Activated T-cell treated with anti-CD3 and anti-CD28 coated beads, Interleukin-2, amount 50 U/mL, for 48 hours (primary cell): ENCODE results near the gene TRABD2A.
A peak's percentile ranks its signal among the peaks of the same experiment; 100 is the strongest.

Experiments used
- DNase-seq, 2 experiments: peaks; one replicate each; pipeline ENCODE4 v3.0.0-alpha.2; 2020

TRABD2A gene

DNA sequence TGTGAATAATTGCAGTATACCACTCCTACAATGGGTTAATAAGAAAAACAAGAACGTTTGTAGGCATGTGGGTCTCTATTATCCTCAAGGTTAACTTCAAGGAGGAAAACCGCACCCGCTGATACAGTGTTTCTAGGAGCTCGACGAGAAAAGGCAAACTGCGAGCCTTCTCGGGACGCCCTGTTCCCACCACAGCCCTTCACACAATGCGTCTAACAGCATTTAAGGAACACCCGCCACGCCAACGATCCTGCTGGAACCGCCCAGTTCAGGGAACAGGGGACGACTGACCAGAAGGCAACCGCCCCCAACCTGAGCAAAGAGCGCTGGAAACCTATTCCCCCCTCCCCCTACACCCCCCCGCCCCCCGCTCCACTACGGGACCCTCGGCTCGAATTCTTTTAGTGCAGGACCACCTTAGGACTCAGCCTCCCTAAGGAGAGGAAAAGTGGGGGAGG is 23.9 kb upstream of the TRABD2A start:
- DNase-seq = peak; percentile 70 to 71

DNA sequence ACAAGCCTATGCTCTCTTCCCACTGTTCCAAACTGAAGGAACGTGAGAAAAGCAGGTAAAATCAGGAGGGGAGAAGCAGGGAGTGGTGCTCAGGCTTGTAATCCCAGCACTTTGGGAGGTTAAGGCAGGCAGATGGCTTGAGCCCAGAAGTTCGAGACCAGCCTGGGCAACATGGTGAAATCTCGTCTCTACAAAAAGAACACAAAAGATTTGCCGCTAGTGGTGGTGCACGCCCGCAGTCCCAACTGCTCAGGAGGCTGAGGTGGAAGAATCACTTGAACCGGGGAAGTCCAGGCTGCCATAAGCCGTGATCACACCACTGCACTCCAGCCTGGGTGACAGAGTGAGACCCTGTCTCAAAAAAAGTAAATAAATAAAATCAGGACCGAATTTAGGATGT is 23.3 kb upstream of the TRABD2A start:
- DNase-seq = peak in 1 of 2 experiments; percentile 35

DNA sequence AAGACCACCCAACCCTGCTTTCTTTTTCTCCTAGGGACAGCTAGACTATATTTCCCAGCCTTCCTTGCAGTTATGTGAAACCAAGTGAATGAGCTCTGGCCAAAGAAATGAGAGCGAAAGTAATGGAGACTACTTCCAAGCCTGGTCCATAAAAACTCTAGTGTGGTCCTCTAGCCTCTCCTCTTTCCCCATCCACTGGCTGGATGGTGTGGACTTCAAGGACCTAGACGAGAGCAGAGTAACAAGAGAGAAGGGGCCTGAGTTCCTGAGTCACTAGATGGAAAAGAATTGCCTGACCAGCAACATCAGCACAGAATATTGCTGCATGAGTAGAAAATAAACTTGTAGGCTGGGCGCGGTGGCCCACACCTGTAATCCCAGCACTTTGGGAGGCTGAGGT is 21.6 kb upstream of the TRABD2A start:
- DNase-seq = no peak

DNA sequence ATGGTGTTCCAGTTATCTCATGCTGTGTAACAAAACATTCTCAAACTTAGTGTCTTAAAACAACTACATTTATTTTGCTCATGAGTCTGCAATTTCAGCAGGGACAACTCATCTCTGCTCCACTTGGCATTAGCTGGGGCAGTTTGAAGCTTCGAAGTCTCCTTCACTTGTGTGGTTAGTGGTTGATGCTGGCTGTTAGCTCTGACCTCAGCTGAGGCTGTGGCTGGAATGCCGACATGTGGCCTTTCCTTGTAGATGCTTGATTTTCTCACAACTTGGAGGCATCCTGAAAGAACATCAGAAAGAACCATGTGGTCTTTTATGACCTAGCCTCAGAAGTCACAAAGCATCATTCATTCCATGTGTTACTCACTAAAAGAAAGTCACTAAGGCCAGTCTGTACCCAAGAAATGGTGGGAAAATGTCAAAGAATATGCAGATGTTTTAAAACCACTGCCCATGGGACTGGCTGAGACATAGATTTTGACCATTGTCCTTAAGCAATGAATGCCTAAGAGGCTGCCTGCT is 20.8 kb upstream of the TRABD2A start:
- DNase-seq = peak in 1 of 2 experiments; percentile 20

DNA sequence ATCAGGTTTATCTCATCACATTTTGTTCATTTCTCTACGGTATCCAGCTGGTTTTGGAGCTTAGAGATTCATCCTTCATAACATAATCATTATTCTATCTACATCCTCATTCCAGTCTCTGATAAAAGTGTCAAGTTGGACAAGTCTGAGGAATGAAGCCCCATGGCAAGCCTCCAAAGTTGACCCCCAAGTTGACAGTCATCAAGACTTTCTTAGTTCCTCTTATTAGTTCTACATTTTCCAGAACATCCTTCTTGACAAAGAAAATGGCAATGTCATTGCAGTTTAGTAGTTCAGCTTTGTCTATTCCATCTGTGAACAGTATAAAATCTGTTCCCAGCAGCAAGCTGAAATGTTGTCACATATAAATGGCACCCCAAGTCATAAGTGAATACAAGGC is 20.1 kb upstream of the TRABD2A start:
- DNase-seq = no peak

DNA sequence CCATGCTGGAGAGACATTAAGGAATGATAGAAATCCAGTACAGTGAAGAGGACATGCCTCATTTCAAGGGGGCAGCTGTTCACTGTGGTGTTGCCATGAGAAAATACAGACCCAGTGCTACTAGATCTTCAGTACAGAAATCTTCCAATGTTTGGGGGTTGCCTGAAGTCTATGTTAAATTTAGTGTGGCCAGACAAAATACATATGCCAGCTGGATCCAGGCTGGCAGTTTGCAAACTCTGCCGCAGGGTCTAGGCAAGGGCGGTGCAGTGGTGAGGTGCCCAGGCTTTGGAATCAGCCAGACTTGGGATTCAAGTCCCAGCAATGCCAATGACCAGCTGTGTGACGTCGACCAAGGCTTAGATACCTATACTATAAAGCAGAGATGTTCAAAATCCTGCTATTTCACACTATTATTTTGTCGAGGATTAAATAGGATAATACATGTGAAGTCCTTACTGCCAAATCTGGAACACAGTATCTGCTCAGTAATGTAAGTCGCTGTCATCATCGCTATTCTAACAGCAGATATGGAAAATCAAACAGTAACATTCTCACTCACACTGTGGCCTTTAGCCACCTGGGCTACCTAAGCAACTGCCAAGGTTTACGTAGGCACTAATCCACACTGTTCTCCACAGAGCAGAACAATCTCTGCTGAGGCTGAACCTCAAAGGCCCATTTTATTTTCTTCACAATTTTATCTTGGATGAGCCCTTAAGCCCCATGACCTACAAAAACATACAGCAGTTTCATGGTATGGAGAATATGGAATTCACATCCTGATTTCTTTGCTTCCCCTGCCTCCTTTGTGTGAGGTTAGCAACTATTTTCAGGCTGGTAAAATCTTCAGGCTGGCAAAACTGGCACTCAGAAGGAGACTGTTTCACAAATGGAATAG is 18.7 kb upstream of the TRABD2A start:
- peak in 1 of 2 experiments; percentile 9 for DNase-seq

DNA sequence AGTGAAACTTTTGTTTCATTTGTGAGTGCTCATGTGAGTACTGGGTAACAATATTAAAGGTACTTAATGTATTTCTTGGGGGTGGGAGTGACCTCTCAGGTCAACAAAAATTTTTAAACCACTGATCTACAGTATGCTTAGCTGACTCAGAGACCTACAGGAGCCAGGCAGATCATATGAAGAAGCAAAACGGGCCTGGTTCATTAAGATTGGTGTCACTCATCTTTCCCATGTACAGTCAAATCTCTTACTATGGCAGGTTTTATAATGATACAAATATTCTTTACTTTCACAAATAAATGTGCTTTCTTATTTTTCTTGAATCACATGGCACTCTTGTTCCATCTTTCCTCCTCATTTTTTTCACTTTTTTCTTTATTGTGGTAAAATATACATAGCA is 16.9 kb upstream of the TRABD2A start:
- DNase-seq = peak in 1 of 2 experiments; percentile 7

DNA sequence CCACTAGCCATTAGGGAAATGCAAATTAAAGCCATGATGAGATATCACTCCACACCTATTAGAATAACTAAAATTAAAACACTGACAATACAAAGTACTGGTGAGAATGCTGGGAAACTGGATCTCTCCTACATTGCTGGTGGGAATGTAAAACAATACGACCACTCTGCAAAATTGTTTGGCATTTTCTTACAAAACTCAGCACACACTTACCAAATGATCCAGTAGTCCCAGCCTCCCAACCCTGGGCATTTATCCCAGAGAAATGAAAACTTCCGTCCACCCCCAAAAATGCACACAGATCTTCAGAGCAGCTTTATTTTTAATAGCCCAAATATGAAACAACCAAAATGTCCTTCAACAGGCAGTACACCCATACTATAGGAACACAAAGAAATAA is 15.7 kb upstream of the TRABD2A start:
- DNase-seq = no peak

DNA sequence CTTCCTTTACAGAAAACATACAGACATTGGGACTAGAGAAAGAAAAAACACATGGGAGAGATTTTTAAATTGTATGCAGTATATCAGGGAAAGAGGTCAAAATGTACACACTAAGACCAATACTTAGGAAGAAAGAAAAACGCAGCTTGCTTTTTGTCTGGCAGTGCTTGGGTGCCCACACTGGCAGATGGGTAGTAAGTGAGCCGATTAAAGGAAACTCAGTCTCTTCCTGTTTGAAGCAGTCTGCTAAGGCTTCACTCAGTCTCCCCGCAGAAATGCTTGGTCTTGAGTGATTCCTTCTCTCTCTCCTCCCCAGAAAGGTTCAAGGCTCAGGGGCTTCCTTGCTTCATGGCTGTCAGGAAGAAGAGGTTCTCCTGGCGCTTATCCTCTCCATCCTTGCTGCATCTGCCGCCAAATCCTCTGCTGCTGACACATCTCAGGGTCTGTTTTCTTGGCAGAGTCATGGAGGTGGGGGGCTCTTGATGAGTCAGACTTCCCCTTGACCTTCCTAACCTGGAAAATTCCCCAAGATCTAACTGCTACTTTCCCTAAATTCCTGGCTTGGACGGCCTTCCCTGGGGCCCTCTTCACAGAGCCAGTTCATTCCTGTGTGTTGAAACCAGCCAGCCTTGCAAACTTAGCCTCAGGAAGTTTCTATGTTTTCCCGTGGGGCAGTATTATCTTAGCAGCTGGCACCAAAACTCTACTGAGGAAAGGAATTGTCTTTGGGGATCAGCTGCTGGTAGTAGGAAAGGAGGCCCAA is 14.1 kb upstream of the TRABD2A start:
- peak; percentile 36 to 41 for DNase-seq

DNA sequence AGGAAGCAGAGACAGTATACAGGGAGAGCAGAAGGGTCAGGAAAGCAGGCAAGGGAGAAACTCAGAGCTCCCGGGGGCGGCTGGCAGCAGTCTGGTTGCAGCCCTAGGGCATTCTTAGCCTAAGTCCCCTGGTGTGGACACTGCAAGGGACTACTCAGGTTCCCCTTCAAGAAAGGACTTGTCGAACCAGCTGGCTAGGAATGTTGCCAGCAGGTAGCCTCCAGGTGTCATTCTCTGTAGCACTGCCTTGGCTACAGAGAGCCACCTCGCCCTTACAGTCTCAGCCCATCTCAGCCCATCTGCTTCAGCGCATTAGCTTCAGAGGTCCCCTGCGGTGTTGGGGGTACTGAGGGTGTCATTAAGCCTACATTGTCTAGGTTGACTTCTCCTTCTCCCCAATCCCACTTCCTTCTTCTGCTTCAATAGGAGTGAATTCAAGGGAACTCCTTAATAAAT is 13.3 kb upstream of the TRABD2A start:
- peak; percentile 48 to 54 for DNase-seq

DNA sequence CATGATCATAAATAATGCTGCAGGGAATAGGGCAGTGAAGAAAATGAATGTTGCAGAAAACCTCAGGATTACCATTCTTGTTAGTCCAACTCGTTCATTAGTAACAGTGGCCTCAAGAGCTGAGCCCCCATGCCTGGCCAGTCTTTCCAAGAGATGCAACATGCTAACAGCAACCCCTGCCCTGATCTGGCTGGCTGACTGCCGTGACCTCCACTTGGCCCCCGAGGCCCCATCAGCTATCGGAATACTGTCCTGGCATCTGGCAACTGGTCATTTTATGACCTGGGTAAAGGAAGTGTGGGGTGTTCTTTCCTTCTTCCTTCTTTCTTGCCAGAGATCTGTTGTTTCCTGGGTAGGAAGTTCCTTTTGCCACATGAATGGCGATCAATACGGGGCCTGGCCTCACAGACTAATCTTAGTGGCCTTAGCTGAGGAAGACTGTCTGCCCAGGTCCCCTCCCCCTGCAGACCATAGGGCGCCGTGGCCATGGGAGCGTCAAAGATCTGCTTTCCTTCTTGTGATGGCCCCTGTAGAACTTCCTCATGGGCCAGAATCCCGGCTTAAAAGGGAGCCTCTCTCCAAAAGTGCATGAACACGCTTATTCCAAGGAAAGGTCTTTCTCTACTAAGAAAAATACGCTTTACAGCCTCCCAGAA is 10.6 kb upstream of the TRABD2A start:
- DNase-seq = peak in 1 of 2 experiments; percentile 16

DNA sequence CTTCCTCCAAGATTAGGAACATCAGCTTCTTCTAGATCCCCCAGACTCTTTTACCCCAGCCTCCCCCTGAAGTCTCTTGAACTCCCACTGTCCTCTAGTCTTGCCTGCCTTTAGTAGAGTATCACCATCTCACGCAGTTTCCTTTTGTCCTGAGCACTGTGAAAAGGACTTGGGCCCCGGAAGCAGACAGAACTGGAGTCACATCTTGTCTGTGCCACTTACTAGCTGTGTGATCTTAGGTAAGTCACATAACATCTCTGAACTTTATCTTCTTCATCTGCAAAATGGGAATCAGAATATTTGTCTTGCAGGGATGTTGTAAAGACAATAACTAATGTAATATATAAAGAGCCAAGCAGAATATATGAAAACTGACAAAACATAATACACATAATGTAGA is 8.4 kb upstream of the TRABD2A start:
- no peak for DNase-seq

DNA sequence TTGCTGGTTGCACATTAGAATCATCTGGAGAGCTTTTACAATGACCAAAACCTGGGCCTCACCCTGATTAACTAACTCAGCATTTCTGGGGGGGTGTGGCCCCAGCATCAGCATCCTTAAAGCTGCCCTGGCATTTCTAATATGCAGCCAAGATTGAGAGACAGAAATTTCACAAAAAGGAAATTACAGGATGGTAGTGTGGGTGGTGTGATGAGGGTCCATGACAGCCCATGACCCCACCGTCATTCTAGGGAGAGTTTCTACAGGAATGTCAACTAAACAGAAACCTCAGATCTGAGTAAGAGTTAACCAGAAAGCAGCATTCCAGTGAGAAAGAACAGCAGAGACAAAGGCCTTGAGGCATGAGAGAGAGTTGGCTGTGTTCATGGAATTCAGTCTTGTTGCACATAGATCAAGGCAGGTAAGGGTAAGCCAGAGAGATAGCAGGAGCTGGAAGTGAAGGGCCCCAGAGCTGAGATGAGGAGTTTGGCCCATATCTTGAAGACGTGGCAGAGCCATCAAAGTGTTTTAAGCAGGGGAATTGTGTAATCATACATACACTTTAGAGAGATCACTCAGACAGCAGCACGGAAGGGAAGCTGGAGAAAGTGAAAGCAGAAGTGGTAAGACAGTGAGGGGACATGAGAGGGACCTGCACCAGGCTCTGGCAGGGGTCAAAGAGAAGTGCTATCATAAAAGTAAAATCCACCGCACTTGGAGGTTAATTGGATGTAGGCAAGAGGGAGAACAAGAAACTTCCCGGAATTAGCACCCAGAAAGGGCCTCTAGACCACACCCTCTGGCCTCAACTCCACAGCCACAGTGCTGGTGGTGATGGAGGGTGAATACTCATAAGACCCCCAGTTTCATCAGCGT is 7.8 kb upstream of the TRABD2A start:
- DNase-seq = peak; percentile 60 to 66

DNA sequence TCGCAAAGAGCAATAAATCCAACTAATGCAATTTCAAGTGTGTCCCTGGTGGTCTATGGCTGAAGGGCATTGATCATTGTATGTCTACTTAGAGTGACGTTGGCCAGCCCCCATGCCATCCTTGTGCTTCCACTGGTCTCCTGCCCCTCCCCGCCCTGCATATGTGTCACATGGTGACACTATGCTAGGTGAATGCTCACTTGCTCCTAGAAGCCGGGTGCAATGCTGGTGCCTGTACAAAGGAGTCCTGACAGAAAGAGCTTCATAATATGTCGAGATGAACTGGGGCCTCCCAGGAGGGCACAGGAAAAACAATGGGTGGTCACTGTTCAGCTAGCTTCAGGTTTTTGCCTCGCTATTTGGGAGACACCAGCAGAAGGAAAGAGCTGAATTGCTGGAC is 5.9 kb upstream of the TRABD2A start:
- peak; percentile 21 for DNase-seq

DNA sequence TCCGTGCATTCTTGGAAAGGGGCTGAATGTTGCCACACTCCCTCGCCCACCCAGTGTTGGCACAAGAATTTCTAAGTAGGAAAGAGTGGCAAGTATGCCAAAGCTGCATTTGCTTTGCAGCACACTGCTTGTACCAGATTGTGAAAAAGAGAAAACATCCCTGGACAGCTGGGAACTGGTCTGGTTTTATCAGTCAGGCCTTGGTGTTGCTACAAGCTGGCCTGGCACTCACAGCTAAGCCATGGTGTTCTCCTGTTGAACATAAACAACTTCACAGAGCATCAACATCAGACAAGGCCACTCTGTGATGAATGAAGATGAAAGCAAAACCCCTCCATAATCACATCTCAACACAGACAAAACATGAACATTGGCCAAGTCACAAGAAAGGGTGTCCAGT is 4.2 kb upstream of the TRABD2A start:
- peak in 1 of 2 experiments; percentile 12 for DNase-seq

DNA sequence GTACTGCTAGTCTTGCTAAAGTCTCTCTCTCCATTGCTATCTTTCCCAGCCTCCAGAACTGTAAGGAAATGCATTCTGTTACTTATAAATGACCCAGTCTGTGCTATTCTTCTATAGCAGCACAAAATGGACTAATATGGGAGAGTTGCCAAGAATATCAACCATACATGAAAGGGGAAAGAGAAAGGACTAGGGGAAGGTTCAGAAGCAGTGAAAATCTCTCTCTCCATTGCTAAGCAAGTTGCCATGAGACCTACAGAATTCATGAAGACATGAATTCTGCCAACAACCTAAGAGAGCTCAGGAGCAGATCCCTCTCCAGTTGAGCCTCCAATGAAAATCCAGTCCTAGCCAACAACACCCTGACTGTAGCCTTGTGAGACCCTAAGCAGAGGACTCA is 3.6 kb upstream of the TRABD2A start:
- DNase-seq = no peak

DNA sequence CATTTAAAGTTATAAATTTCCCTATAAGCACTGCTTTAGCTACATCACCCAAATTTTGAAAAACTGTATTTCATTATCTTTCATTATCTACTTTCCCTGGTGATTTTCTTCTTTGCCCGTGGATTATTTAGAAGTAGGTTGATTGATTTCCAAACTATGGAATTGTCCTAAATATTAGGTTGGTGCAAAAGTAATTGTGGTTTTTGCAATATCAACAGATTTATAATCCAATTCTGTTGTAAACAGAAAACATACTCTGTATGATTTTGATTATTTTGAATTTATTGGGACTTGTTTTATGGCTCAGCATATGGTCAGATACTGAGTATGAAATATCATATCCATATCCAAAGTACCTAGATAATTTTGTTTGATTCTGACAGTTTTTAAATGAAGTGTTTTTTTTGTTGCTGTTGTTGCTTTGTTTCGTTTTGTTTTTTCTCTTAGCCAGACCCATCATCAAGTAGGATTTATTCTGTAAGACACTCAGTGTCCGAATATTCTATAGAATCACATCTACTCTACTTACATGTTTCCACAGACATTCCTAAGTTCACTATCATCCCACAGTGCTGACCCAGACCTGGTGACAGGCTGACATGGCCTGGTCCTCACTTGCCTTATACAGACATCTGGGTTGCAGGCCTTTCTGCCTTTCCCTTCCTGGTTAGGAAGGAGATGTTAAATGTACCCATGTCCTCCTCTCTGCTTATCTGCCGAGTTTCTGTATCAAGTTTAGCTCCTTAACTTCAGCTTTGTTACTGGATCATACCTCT is 2.1 kb upstream of the TRABD2A start:
- DNase-seq = no peak

DNA sequence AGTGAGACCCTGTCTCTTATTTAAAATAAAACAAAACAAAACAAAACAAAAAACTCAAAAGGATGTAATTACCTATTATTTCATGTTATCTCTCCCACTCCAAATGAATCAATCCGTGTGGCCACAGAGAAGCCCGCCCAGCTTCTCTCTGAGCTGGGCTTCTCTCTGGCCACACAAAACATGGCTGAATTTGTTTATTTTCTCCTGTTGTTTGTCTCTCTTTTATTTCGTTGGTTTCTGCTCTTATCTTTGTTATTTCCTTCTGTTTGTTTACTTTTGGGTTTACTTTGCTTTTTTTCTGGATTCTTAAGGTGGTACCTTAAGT is 1.5 kb upstream of the TRABD2A start:
- DNase-seq = no peak

DNA sequence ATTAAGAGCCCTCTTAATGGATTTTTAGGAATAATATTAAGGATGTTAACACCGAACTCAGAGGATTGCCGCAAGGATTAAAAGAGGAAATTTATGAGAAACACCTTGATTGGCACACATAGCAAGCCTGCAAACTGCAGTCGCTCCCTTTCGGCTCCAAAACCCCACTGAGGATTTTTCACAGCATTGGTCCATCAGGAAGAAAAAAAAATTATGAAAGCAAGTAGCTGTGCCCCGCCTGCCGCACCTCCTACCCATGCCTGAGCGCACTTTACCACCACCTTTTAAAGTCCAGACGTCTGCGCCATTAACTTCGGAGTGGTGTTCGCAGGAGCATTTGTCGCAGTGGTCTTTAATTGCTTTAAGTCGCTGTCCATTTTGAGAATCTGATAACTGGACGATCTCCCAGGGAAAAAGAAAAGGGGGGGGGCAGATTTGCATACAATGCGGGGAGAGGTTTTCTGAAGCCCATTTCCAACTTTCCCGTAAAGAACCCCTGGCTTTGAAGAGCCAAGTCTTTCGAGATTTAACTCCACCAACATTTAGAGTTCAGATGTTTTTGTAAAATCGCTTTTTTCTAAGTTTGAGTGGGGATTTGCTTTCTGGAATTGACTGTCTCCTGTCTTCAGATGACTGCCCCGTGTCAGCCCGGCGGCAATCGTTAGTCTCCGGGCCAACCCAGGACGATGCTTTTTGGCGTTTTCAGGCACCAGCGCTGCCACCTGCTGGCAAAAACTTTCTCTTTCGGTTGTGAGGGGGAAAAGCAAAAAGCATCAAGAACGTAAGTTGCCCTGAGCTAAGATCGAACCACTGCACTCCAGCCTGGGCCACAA is 913 bp upstream of the TRABD2A start:
- DNase-seq = peak; percentile 93 to 94

DNA sequence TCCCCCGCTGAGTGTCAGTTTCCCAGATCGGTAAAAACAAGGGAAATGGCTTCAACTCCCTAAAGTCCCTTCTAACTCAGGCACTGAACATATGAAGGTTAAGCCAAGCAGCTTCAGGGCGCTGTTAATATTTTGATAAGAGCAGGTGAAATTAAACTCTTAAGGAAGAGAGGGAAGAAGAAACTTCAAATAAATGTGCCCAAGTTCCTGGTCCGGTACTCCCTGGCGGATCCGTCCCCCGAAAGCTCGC is 564 bp downstream of the TRABD2A start:
- no peak for DNase-seq
